Activated T-cell treated with anti-CD3 and anti-CD28 coated beads, Interleukin-2, amount 50 U/mL, for 24 hours (primary cell): ENCODE results near the gene INO80C.

Experiments used
- DNase-seq: peaks from one replicate; pipeline ENCODE4 v3.0.0-alpha.2; 2020
- H3K27ac Mint-ChIP-seq: 2 replicates; pipeline ENCODE4 v1.8.0; 2020; ENCODE audit warnings: mild to moderate bottlenecking, mixed read lengths
- H3K27me3 Mint-ChIP-seq: 2 replicates; pipeline ENCODE4 v1.8.0; 2020; ENCODE audit warnings: mixed read lengths
- H3K36me3 Mint-ChIP-seq: 2 replicates; pipeline ENCODE4 v1.8.0; 2020; ENCODE audit warnings: low read depth, mixed read lengths
- H3K4me1 Mint-ChIP-seq: 2 replicates; pipeline ENCODE4 v1.8.0; 2020; ENCODE audit warnings: low read depth, mixed read lengths
- H3K4me3 Mint-ChIP-seq: 2 replicates; pipeline ENCODE4 v1.8.0; 2020; ENCODE audit warnings: mild to moderate bottlenecking, moderate library complexity, mixed read lengths
- H3K9me3 Mint-ChIP-seq: 2 replicates; pipeline ENCODE4 v1.8.0; 2020; ENCODE audit warnings: mixed read lengths

The INO80C gene, protein sequence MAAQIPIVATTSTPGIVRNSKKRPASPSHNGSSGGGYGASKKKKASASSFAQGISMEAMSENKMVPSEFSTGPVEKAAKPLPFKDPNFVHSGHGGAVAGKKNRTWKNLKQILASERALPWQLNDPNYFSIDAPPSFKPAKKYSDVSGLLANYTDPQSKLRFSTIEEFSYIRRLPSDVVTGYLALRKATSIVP

DNA sequence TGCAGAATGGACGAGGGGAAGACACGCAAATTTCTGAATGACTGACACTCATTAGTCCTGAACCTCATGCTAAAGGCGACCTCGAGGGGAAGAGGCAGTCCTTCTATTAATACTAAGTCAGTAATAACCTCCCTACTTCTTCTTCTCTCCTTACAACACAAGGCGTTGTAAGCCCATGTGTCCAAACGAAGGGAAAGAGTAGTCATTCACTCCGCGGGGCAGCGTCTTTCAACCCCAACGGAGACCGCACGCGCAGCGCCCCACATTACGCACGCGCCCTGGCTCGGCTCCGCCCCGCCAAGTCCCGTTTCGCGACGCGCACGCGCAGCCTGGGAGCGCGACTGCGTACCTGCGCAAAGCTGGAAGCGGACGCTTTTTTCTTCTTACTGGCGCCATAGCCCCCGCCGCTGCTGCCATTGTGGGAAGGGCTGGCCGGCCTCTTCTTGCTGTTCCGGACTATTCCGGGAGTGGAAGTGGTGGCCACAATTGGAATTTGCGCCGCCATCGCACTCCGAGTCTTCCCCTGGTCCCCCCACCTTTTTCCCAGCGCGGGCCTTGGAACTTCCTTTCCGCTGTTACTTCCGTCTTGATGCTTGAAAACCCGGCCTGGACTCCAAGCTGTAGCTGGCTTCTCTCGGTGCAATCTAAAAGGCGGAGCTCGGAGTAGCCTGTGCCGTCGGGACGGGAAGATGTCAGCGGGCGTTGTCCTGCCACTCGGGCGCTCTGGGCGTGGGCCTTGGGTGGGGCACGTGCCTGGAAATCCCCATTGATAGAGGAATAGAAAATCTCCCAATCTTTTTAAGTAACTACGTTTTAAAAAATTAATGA lies at the start of gene INO80C:
TSS of gene INO80C (minus strand) at position 591 of the 828 bp plus-strand sequence. CDS start at position 505, 86 bp downstream.
- H3K4me1 Mint-ChIP-seq, result peaks cover 39% of the 10 kb centered on the region
- H3K27ac Mint-ChIP-seq, result peak within 1 kb of the TSS; percentile 100
- peak within 1 kb of the TSS; percentile 97 for H3K4me3 Mint-ChIP-seq
- DNase-seq, result peak; percentile 97
- H3K27me3 Mint-ChIP-seq, result no peaks in the 10 kb centered on the region
- no peaks in the 10 kb centered on the region for H3K9me3 Mint-ChIP-seq
- peaks cover 14% of the 10 kb centered on the region for H3K36me3 Mint-ChIP-seq

DNA sequence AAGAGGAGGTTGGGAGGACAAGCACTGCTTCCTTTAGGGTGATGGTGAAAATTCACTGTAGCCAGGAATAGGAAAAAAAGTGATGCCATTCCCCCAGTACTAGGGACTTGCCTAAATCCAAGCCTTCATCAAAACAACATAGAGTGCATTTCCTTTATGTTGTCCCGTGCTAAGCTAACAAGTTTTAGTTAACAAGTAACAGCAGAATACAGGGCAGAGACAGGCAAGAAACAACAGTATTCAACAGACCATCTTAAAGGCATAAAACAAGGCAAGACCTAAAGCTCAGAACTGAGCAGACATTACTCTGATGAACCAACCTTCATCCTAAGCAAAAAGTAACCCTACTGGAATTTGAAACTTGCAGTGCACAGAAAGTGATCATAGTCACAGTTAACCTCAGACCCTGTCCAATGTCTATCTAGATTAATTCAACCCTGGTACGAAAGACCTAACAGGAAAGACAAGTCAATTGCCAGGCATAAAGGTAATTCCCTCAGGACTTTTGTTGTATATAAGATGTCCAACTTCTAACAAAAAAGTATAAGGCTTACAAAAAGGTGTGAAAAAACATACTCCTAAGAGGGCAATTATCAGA lies 49.3 kb upstream of the INO80C start:
- Mint-ChIP-seq H3K4me1 (peaks cover 9% of the 10 kb centered on the region), H3K9me3 (peaks cover 2% of the 10 kb centered on the region), H3K27me3 (peaks cover 9% of the 10 kb centered on the region), H3K27ac (no peak overlapping the region), H3K4me3 (no peak overlapping the region), H3K36me3 (no peaks in the 10 kb centered on the region)
- DNase-seq, result no peak

DNA sequence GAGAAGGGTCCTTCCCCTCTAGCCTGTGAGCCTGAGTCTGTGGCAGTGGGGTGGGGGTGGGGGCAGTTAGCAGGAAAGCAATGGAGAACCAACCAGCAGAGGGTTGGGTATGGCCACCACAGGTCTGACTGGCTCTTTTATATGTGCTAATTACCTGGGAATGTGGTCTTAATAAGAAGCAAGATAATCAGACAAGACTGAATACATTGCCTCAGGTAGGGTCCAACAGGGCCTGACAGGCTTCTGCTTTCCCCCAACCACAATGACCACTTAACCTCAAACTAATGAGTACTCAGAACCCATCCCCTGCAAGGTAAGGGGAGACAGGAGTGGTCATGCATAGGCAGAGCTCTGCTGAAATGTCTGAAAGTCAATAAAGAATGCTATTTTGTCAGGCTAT lies 44.6 kb upstream of the INO80C start:
- Mint-ChIP-seq H3K27me3 (peaks cover 9% of the 10 kb centered on the region), H3K4me1 (peaks cover 7% of the 10 kb centered on the region), H3K27ac (no peak overlapping the region), H3K4me3 (no peak overlapping the region), H3K9me3 (peaks cover 2% of the 10 kb centered on the region), H3K36me3 (no peaks in the 10 kb centered on the region)
- no peak for DNase-seq

DNA sequence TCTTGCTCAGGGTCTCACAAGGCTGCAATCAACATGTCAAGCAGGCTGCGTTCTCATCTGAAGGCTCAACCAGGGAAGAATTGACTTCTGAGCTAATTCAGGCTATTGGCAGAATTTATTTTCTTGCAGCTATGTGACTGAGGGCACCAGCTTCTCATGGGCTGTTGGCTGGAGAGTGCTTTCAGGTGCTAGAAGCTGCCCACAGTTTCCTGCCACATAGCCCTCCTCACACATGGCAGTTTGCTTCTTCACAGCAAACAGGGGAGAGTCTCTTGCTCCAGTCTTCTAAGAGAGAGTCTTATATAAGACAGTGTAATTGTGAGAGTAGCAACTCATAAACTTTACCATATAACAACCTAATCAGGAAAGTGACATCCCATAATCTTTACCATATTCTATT lies 37.5 kb upstream of the INO80C start:
- H3K4me3 Mint-ChIP-seq, result no peak overlapping the region
- DNase-seq, result no peak
- H3K9me3 Mint-ChIP-seq, result peaks cover 12% of the 10 kb centered on the region
- no peaks in the 10 kb centered on the region for H3K36me3 Mint-ChIP-seq
- H3K27me3 Mint-ChIP-seq, result peaks cover 8% of the 10 kb centered on the region
- H3K4me1 Mint-ChIP-seq, result no peaks in the 10 kb centered on the region
- H3K27ac Mint-ChIP-seq, result no peak overlapping the region

DNA sequence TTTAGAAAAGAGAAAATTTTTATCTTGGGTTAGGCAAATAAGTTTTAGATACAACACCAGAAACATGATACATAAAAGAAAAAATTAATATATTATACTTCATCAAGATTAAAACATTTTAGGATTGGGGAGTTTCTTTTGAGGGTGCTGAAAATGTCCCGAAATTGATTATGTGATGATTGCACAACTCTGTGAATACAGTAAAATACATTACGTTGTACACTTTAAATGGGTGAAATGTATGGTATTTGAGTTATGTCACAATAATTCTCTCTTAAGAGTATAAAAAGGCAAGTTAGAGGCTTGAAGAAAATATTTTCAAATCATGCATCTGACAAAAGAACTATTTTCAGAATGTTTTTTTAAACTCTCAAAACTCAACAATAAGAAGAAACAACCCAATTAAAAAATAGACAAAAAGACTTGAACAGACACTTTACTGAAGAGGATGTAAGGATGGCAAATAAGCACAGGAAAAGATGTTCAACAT lies 36.2 kb upstream of the INO80C start:
- H3K9me3 Mint-ChIP-seq, result peaks cover 12% of the 10 kb centered on the region
- H3K27me3 Mint-ChIP-seq, result peaks cover 10% of the 10 kb centered on the region
- no peak overlapping the region for H3K4me3 Mint-ChIP-seq
- H3K27ac Mint-ChIP-seq, result no peak overlapping the region
- DNase-seq, result no peak
- H3K36me3 Mint-ChIP-seq, result no peaks in the 10 kb centered on the region
- H3K4me1 Mint-ChIP-seq, result no peaks in the 10 kb centered on the region

DNA sequence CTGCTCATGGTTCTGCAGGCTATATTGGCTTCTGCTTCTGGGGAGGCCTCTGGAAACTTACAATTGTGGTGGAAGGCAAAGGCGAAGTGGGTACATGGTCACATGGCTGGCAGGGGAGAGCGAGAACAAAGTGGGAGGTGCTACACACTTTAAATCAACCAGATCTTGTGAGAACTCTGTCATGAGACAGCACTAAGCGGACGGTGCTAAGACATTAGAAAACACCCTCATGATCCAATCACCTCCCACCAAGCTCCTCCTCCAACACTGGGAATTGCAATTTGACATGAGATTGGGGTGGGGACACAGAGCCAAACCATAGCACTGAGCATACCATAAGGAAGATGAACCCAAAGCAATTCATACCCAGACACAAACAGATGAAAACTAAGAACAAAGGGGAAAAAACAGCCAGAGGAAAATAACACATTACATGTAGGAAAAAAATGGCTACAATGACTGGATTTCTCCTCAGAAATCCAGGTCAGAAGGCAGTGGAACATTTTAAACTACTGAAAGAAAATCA lies 31.1 kb upstream of the INO80C start:
- peaks cover 9% of the 10 kb centered on the region for H3K9me3 Mint-ChIP-seq
- no peak overlapping the region for H3K27ac Mint-ChIP-seq
- H3K36me3 Mint-ChIP-seq, result no peaks in the 10 kb centered on the region
- H3K4me1 Mint-ChIP-seq, result peaks cover 7% of the 10 kb centered on the region
- no peak for DNase-seq
- no peak overlapping the region for H3K4me3 Mint-ChIP-seq
- peaks cover 44% of the 10 kb centered on the region for H3K27me3 Mint-ChIP-seq

DNA sequence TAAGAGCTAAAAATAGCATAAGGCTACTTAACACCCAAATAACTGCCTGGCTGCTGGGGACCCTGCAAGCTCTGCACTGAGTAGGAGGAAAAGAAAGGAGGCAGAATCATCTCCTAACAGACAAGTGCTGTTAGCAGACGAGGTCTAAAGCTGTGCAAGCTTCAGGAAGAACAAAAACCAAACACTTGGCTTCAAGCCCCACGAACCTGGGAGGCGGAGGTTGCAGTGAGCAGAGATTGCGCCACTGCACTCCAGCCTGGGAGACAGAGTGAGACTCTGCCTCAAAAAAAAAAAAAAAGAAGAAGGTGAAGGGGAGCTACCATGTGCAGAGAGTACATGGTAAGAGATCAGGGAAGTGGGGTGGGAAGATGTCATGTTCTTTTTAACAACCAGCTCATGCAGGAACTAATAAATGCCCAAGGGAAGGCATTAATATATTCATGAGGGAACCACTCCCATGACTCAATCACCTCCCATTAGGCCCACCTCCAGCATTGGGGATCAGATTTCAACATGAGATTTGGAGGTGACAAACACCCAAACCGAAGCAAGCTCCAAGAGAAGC lies 28.8 kb upstream of the INO80C start:
- Mint-ChIP-seq H3K27me3 (peaks cover 39% of the 10 kb centered on the region), H3K9me3 (peaks cover 9% of the 10 kb centered on the region), H3K4me1 (peaks cover 7% of the 10 kb centered on the region), H3K36me3 (no peaks in the 10 kb centered on the region), H3K4me3 (no peak overlapping the region), H3K27ac (no peak overlapping the region)
- no peak for DNase-seq

DNA sequence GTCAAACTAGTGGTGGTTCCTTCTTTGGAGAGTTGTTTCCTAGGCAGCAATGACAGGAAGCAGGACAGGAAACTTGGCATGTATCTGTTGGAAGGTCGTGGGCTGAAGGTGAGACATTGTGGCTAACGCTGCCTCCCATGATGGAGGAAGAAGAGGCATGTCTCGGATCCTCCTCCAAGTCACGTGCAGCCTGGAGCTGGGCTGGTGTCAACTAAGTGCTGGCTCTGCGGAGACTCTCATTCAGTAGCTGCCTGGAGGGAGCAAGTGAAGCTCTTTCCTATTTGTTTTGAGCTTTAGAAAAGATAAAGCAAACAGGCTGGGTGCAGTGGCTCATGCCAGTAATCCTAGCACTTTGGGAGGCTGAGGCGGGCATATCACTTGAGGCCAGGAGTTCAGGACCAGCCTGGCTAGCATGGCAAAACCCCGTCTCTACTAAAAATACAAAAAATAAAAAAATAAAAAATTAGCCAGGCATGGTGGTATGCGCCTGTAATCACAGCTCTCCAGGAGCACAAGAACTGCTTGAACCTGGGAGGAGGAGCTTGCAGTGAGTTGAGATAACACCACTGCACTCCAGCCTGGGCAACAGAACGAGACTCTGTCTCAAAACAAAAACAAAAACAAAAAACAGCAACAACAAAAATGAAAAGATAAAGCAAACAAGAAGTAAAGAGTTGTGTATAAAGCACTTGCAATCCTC lies 28.2 kb upstream of the INO80C start:
- H3K27me3 Mint-ChIP-seq, result peaks cover 39% of the 10 kb centered on the region
- H3K27ac Mint-ChIP-seq, result no peak overlapping the region
- peaks cover 7% of the 10 kb centered on the region for H3K4me1 Mint-ChIP-seq

DNA sequence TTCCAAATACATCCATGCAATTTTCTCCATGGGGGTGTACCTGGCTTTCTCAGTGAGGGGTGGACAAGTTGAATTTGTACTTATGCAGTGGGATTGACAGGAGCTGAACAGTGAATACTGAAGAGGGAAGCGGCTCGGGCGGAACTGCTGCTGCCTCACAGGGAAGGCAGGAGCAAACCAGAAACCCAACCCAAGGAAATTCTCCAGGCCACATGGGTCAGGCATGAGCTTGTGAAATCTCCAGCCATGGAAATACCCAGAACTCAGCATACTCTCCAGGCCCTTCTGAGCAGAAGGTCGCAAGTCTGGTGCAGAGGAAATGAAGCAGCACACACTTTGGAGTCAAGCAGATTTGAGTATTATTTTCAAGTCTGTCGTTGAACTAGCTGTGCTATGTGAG lies 26.5 kb upstream of the INO80C start:
- H3K4me1 Mint-ChIP-seq, result peaks cover 7% of the 10 kb centered on the region
- H3K27me3 Mint-ChIP-seq, result peaks cover 39% of the 10 kb centered on the region
- H3K36me3 Mint-ChIP-seq, result no peaks in the 10 kb centered on the region
- DNase-seq, result no peak
- H3K27ac Mint-ChIP-seq, result no peak overlapping the region
- H3K4me3 Mint-ChIP-seq, result no peak overlapping the region
- H3K9me3 Mint-ChIP-seq, result no peaks in the 10 kb centered on the region

More for the DNA sequence above, 28.2 kb upstream of the INO80C start:
- peaks cover 6% of the 10 kb centered on the region for H3K9me3 Mint-ChIP-seq
- no peaks in the 10 kb centered on the region for H3K36me3 Mint-ChIP-seq
- no peak for DNase-seq
- no peak overlapping the region for H3K4me3 Mint-ChIP-seq

DNA sequence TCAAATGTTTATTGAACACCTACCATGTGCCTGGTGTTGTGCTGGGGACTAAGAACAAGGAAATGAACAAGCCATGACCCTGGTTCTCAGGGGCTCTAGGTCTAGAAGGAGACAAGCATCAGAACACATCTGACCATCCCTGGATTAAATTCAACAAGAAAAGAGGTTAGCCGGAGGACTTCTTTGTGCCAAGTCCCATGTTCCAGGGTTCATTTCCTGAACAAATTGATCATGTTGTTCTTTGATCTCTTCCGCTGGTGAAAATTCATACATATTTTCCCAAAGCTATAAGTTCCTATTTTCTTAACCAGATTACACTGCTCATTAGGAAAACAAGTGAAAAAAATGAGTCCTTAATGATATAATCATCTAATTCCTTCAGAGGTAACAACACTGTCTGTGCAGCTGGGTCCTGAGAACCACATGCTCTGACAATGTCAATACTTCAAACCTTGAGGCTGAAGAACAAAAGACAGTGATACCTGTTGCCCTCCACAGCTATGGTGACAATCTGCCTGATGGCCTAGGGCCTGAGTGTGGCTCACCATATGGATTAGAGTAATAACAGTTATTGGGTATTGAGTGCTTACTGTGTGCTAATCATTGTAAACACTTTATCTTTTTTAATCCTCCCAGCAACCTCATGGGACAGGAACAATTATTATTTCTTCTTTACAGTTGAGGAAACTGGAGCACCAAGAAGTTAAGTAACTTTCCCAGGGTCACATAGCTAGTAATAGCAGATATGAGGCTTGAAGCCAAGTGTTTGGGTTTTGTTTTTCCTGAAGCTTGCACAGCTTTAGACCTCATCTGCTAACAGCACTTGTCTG lies 24.6 kb upstream of the INO80C start:
- no peaks in the 10 kb centered on the region for H3K9me3 Mint-ChIP-seq
- DNase-seq, result no peak
- H3K27ac Mint-ChIP-seq, result no peak overlapping the region
- H3K4me1 Mint-ChIP-seq, result peaks cover 7% of the 10 kb centered on the region
- no peaks in the 10 kb centered on the region for H3K36me3 Mint-ChIP-seq
- peaks cover 26% of the 10 kb centered on the region for H3K27me3 Mint-ChIP-seq
- no peak overlapping the region for H3K4me3 Mint-ChIP-seq

DNA sequence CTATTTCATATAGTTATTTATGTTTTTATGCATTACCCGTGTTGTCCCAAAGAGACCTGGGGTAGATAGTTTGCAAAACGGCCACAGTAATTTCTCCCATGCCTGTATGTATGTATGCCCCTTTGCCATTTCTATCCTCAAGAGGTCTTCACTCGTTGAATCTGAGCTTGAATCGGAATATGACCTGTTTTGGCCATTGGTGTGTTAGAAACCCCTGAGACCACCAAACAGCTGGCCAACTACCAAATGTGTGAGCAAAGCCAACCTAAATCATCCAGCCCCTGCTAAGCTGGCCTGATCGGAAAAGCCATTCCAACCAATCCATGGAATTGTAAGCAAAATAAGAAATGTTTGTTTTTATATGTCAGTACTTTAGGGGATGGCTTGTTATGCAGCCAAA lies 23.4 kb upstream of the INO80C start:
- H3K4me1 Mint-ChIP-seq, result peaks cover 5% of the 10 kb centered on the region
- no peak overlapping the region for H3K27ac Mint-ChIP-seq

DNA sequence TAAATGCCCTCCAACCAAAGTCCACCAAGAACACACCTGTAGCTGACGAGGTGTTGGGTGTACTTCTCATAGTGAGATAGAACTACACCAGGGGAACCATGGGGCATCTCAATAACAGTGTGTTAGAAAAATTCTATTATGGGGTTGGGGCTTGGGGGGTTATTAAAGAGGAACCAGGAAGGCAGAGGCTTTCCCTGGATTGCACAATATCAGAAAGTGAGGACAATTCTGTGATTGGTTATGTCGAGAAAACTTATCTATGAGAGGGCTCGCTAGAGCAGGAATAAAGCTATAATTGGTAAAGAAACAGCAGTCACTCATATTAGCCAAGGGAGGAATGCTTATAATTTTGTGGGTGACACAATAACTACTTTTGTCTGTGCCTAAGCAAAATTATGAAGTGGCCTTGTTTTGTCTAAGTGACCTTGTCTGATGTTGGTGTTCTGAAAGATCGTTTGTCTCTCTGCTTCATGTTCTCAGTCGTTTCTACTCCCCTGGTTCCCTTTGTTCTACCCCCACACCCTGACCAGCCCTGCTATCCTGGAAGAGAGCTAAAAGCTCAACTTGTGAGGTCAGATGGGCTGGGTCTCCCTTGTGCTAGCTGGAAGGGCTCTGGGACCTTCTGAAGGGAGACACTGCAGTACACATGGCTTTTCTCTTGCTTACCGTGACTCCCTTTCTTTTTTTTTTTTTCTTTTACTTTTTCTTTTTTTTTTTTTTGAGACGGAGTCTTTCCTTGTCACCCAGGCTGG lies 21.6 kb upstream of the INO80C start:
- DNase-seq, result no peak
- Mint-ChIP-seq H3K9me3 (no peaks in the 10 kb centered on the region), H3K27ac (no peak overlapping the region), H3K36me3 (no peaks in the 10 kb centered on the region), H3K4me1 (peaks cover 3% of the 10 kb centered on the region), H3K4me3 (no peak overlapping the region), H3K27me3 (peaks cover under 1% of the 10 kb centered on the region)

More for the DNA sequence above, 23.4 kb upstream of the INO80C start:
- H3K36me3 Mint-ChIP-seq, result no peaks in the 10 kb centered on the region
- DNase-seq, result no peak
- H3K9me3 Mint-ChIP-seq, result no peaks in the 10 kb centered on the region
- H3K4me3 Mint-ChIP-seq, result no peak overlapping the region
- peaks cover 16% of the 10 kb centered on the region for H3K27me3 Mint-ChIP-seq

DNA sequence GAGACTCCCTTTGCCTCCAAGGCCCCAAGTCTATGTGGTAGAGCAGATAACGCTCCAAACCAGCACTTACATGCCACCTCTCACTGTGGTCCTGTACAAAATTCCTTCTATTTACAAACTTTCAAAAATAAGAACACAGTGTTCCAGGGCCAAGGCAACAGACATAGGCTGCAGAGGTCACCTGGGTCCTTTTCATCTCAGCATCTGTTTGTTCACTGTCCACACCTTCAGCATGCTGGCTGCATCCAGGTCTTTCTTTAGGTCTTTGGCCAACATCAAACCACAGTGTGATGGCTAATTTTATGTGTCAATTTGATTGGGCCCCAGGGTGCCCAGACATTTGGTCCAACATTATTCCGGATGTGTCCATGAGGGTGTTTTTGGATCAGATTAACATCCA lies 20.0 kb upstream of the INO80C start:
- DNase-seq, result no peak
- Mint-ChIP-seq H3K36me3 (no peaks in the 10 kb centered on the region), H3K27ac (no peak overlapping the region), H3K4me3 (no peak overlapping the region), H3K27me3 (no peaks in the 10 kb centered on the region), H3K4me1 (peaks cover 3% of the 10 kb centered on the region), H3K9me3 (no peaks in the 10 kb centered on the region)
